ENCODE measurements around the gene MRPL38. TPM values are rescaled to one million over a fixed set of nuclear protein-coding genes. Genes with fewer than 3 reads are reported as not detected.

MRPL38 gene
- total RNA-seq, 6 experiments from 2014 or later, result 46.1 to 79.8 (median 57.3) TPM

- TF ChIP-seq POLR2A (IDR thresholded peaks at IDR 0.05) (no peak), CTCF (IDR thresholded peaks at IDR 0.05) (no peak)
- Histone ChIP-seq H3K4me3 (no peak overlapping the region), H3K36me3 (no peaks in the 10 kb centered on the region), H3K27ac (no peak overlapping the region), H3K9me3 (no peaks in the 10 kb centered on the region), H3K4me1 (peaks cover 0 to 12% (median 10%) of the 10 kb centered on the region in 4 donors), H3K27me3 (no peaks in the 10 kb centered on the region)
- 99% methylated on average over 14 of the region's 22 CpGs for WGBS (ENCODE audit: insufficient coverage, low coverage, low lambda C conversion rate, missing lambda C conversion rate)
- DNase-seq, result no peak
- ATAC-seq, result no peak
- intact Hi-C loops (cut with DNase I), result no loop called here
Measured at GRCh38 chr17:75919611-75920010, 14.9 kb upstream of the MRPL38 start.

GRCh38 chr17:75917917-75918445, 13.3 kb upstream of the MRPL38 start:
- TF ChIP-seq CTCF (IDR thresholded peaks at IDR 0.05), result no peak
- no peak for TF ChIP-seq POLR2A (IDR thresholded peaks at IDR 0.05)
- Histone ChIP-seq H3K27me3 (no peaks in the 10 kb centered on the region), H3K9me3 (no peaks in the 10 kb centered on the region), H3K4me3 (no peak overlapping the region), H3K4me1 (peaks cover 0 to 12% (median 10%) of the 10 kb centered on the region in 4 donors), H3K36me3 (no peaks in the 10 kb centered on the region), H3K27ac (no peak overlapping the region)
- WGBS (ENCODE audit: insufficient coverage, low coverage, low lambda C conversion rate, missing lambda C conversion rate), result 100% methylated on average over 1 of the region's 31 CpGs
- DNase-seq, result no peak
- no peak for ATAC-seq
- intact Hi-C loops (cut with DNase I), result no loop called here

DNA sequence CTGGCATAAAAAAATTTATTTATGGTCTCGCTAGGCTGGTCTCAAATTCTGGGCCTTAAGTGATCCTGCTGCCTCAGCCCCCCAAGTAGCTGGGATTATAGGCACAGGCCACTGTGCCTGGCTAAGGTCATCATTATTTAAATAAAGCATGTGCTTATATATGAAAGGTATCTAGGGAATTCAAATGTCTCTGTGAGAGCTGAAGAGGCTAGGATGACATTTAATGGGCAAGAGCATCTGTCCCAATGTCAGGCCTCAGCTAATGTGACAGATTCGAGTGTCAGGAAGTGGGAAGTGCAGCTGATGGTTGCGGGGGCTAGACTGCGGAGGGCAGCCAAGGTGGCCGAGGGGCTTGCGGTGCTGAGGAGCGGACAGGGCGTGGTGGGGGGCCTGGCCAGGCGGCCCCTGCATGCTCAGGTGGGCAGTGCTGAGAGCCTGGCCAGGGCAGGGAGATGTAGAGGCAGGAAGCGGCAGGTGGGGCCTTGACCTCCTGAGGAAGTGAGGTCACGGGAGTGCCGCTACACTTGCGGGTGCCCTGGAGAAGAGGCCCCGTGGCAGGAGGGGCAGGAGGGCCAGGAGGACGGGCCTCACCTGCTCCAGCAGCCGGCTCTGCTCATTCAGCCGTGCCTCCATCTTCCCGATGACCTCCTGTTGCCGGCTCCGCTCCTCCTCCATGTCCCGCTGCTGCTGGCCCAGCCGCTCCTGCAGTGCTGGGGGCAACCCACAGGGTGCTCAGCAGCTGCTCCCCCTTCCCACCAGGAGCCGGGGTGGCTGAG, 12.6 kb upstream of the MRPL38 start:
- DNase-seq (no peak), ATAC-seq (no peak)
- H3K9me3 ChIP-seq, result no peaks in the 10 kb centered on the region
- intact Hi-C loops (cut with DNase I), result no loop called here
- peaks cover 0 to 6% (median 5%) of the 10 kb centered on the region in 4 donors for H3K4me1 ChIP-seq
- TF ChIP-seq CTCF (IDR thresholded peaks at IDR 0.05) (no peak), POLR2A (IDR thresholded peaks at IDR 0.05) (no peak)
- no peak overlapping the region for H3K27ac ChIP-seq
- H3K36me3 ChIP-seq, result no peaks in the 10 kb centered on the region
- 90% methylated on average over 9 of the region's 23 CpGs for whole genome bisulfite sequencing (ENCODE audit: insufficient coverage, low coverage, low lambda C conversion rate, missing lambda C conversion rate)
- no peaks in the 10 kb centered on the region for H3K27me3 ChIP-seq
- no peak overlapping the region for H3K4me3 ChIP-seq

DNA sequence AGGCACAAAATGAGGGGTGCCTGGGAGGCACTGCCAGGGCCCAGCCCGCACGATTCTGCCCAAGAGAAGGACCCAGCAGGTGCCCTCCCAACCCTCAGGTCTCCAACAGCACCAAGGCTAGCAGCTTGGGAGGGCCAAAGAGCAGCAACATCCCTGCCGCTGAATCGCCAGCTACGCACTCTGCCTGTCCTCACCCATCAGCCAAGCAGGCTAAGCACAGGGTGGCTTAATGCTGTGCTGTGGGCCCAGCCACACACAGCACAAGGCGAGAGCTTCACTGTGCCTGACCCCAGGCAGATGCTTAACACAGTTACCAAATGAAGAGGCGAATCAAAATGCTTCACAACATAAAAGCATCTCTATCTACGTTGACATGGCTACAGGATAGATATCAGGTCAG, 10.6 kb upstream of the MRPL38 start:
- H3K36me3 ChIP-seq, result no peaks in the 10 kb centered on the region
- DNase-seq (no peak), ATAC-seq (no peak)
- no peaks in the 10 kb centered on the region for H3K27me3 ChIP-seq
- 93% methylated on average over 5 of the region's 8 CpGs for whole genome bisulfite sequencing (ENCODE audit: insufficient coverage, low coverage, low lambda C conversion rate, missing lambda C conversion rate)
- TF ChIP-seq POLR2A (IDR thresholded peaks at IDR 0.05), result no peak
- no peak for TF ChIP-seq CTCF (IDR thresholded peaks at IDR 0.05)
- no peak overlapping the region for H3K4me3 ChIP-seq
- no peak overlapping the region for H3K27ac ChIP-seq
- intact Hi-C loops (cut with DNase I), result no loop called here
- no peaks in the 10 kb centered on the region for H3K9me3 ChIP-seq
- H3K4me1 ChIP-seq, result no peaks in the 10 kb centered on the region
